HCT116 (cell line): ENCODE results near the gene LZTR1. TPM values are rescaled to one million over a fixed set of nuclear protein-coding genes. Genes with fewer than 3 reads are reported as not detected.

Experiments
- ATAC-seq: fragments of 200-7000 bp; cut with Tn5 transposase; 2 replicates; pipeline ENCODE4 v1.9.1; 2020; ENCODE audit warnings: mild to moderate bottlenecking, moderate library complexity
- BruUV-seq: library from RNA; stranded (reverse); fragments of 400-500 nt; replicated peaks from 2 replicates; lab custom pipeline; 2021; lab: Mats Ljungman, UMichigan
- CTCF ChIA-PET: fragments of 300-600 bp; sonication (Branson Sonifier 250); formaldehyde crosslinking; loops from one replicate; lab custom pipeline; 2021; ENCODE audit warnings: antibody characterized with exemption; lab: Charles Lee
- POLR2A ChIA-PET: fragments of 300-600, 350-600 bp; sonication (Branson Sonifier 250); formaldehyde crosslinking; loops from one replicate; lab custom pipeline; 2021; ENCODE audit warnings: antibody characterized with exemption; lab: Charles Lee
- RAD21 ChIA-PET, 2 experiments: fragments of 300-600 bp; sonication (Branson Sonifier 250); formaldehyde crosslinking; loops; one replicate each; lab custom pipeline; 2023; ENCODE audit warnings: low total read pairs in 2 of 2; ENCODE audit not compliant: uncharacterized antibody in 2 of 2, unreplicated experiment in 2 of 2, low non-redundant PET in 1 of 2; lab: Charles Lee
- DNase-seq: peaks from one replicate; pipeline ENCODE4 v3.0.0-alpha.2; 2010; ENCODE audit warnings: low read depth, low spot score
- H2AFZ ChIP-seq: fragments of 200-600 bp; shearing (Covaris generic), sonication (generic); 2 replicates; pipeline ENCODE4 v1.6.1; 2017; ENCODE audit warnings: low read depth, mixed run types, mixed read lengths, antibody characterized with exemption, low read length; ENCODE audit not compliant: poor library complexity, severe bottlenecking
- H3K27ac ChIP-seq: 2 replicates; pipeline ENCODE4 v1.5.1; 2012; ENCODE audit warnings: low read depth, low read length
- H3K27me3 ChIP-seq: fragments of 200-600 bp; sonication (generic); 2 replicates; pipeline ENCODE4 v1.6.1; 2016; ENCODE audit warnings: mixed run types, low read length, mixed read lengths; ENCODE audit not compliant: insufficient read depth
- H3K36me3 ChIP-seq, 2 experiments: fragments of 200-500 bp in 1 of 2; fragments of 200-600 bp in 1 of 2; sonication (Bioruptor generic) in 1 of 2; sonication (generic) in 1 of 2; 2 replicates each; pipeline versions ENCODE4 v1.5.1 to v1.6.1; 2014 to 2016; ENCODE audit warnings: low read length in 2 of 2, inconsistent platforms in 1 of 2, mixed read lengths in 1 of 2, mixed run types in 1 of 2; ENCODE audit not compliant: insufficient read depth in 2 of 2, control insufficient read depth in 1 of 2
- H3K4me1 ChIP-seq, 2 experiments: fragments of 200-600 bp in 1 of 2; sonication (generic) in 1 of 2; 2 replicates each; pipeline versions ENCODE4 v1.5.1 to v1.6.1; 2012 to 2017; ENCODE audit warnings: low read length in 2 of 2, inconsistent platforms in 1 of 2, mild to moderate bottlenecking in 1 of 2, mixed read lengths in 1 of 2, mixed run types in 1 of 2, moderate library complexity in 1 of 2; ENCODE audit not compliant: insufficient read depth in 2 of 2, control insufficient read depth in 1 of 2
- H3K4me2 ChIP-seq: fragments of 200-600 bp; sonication (generic); 2 replicates; pipeline ENCODE4 v1.6.1; 2017; ENCODE audit warnings: mixed run types, low read length, mixed read lengths
- H3K4me3 ChIP-seq, 2 experiments: fragments of 200-600 bp in 1 of 2; sonication (generic) in 1 of 2; replicated peaks in 1 of 2; 2 replicates each; pipeline ENCODE4 v1.5.1; 2011 to 2016; ENCODE audit warnings: low read length in 2 of 2, control low read depth in 1 of 2, low read depth in 1 of 2, mild to moderate bottlenecking in 1 of 2, mixed read lengths in 1 of 2, mixed run types in 1 of 2
- H3K79me2 ChIP-seq: fragments of 200-600 bp; sonication (generic); 2 replicates; pipeline ENCODE4 v1.6.1; 2017; ENCODE audit warnings: mild to moderate bottlenecking, mixed run types, low read length, moderate library complexity, mixed read lengths; ENCODE audit not compliant: insufficient read depth
- H3K9ac ChIP-seq: fragments of 200-600 bp; sonication (generic); 2 replicates; pipeline ENCODE4 v1.6.1; 2016; ENCODE audit warnings: low read length, mixed read lengths
- H3K9me2 ChIP-seq: fragments of 200-600 bp; sonication (generic), shearing (Covaris generic); 2 replicates; pipeline ENCODE4 v1.6.1; 2017; ENCODE audit warnings: mixed run types, mild to moderate bottlenecking, moderate library complexity; ENCODE audit not compliant: insufficient read depth
- H3K9me3 ChIP-seq, 2 experiments: fragments of 200-500 bp in 1 of 2; fragments of 200-600 bp in 1 of 2; sonication (Bioruptor generic) in 1 of 2; sonication (generic) in 1 of 2; 2 replicates each; pipeline ENCODE4 v1.6.1; 2014 to 2017; ENCODE audit warnings: low read length in 2 of 2, mixed read lengths in 2 of 2, inconsistent platforms in 1 of 2, low read depth in 1 of 2, mild to moderate bottlenecking in 1 of 2, mixed run types in 1 of 2, moderate library complexity in 1 of 2; ENCODE audit not compliant: control insufficient read depth in 1 of 2, insufficient read depth in 1 of 2
- H4K20me1 ChIP-seq: fragments of 200-600 bp; sonication (generic), shearing (Covaris generic); 2 replicates; pipeline ENCODE4 v1.6.1; 2017; ENCODE audit warnings: mixed run types, mild to moderate bottlenecking, moderate library complexity; ENCODE audit not compliant: insufficient read depth
- CBX3 ChIP-seq: IDR thresholded peaks from 2 replicates; pipeline ENCODE4 v1.6.1; 2012; ENCODE audit warnings: low read depth
- EGR1 ChIP-seq: IDR thresholded peaks from 2 replicates; pipeline ENCODE4 v1.6.1; 2012; ENCODE audit warnings: low read depth
- ELF1 ChIP-seq: IDR thresholded peaks from 2 replicates; pipeline ENCODE4 v1.6.1; 2012; ENCODE audit warnings: low read depth, borderline replicate concordance
- EZH2 ChIP-seq: fragments of 200-600 bp; sonication (generic); IDR thresholded peaks from 2 replicates; pipeline ENCODE4 v1.6.1; 2017; ENCODE audit warnings: antibody characterized with exemption, mixed run types
- EZH2phosphoT487 ChIP-seq: fragments of 200-600 bp; IDR thresholded peaks from 2 replicates; pipeline ENCODE4 v1.6.1; 2018; ENCODE audit warnings: antibody characterized with exemption, borderline replicate concordance
- FOSL1 ChIP-seq: IDR thresholded peaks from 2 replicates; pipeline ENCODE4 v1.6.1; 2012; ENCODE audit warnings: low read depth
- POLR2A ChIP-seq: IDR thresholded peaks from 2 replicates; pipeline ENCODE4 v1.7.0; 2011; ENCODE audit warnings: borderline replicate concordance; ENCODE audit not compliant: insufficient read depth, insufficient read length; ENCODE audit errors: extremely low read depth
- RAD21 ChIP-seq: IDR thresholded peaks from 2 replicates; pipeline ENCODE4 v1.6.1; 2012; ENCODE audit warnings: low read depth, mild to moderate bottlenecking
- REST ChIP-seq: IDR thresholded peaks from 2 replicates; pipeline ENCODE4 v1.6.1; 2012; ENCODE audit warnings: low read depth
- SIN3A ChIP-seq: IDR thresholded peaks from 2 replicates; pipeline ENCODE4 v1.6.1; 2012; ENCODE audit warnings: low read depth
- SP1 ChIP-seq: IDR thresholded peaks from 2 replicates; pipeline ENCODE4 v1.6.1; 2012; ENCODE audit warnings: low read depth
- TCF7L2 ChIP-seq: IDR thresholded peaks from 2 replicates; pipeline ENCODE4 v1.7.0; 2011; ENCODE audit warnings: borderline replicate concordance, inconsistent platforms; ENCODE audit not compliant: insufficient read depth, insufficient read length; ENCODE audit errors: extremely low read depth
- YY1 ChIP-seq: IDR thresholded peaks from 2 replicates; pipeline ENCODE4 v1.6.1; 2011; ENCODE audit warnings: low read length, low read depth, moderate library complexity, mild to moderate bottlenecking; ENCODE audit not compliant: insufficient replicate concordance; ENCODE audit errors: extremely low read depth
- ZFX ChIP-seq: fragments of 450-650 bp; IDR thresholded peaks from 2 replicates; pipeline ENCODE4 v1.6.1; 2017
- ZNF274 ChIP-seq: fragments of 200-500 bp; sonication (Bioruptor generic); IDR thresholded peaks from 2 replicates; pipeline ENCODE4 v1.6.1; 2014; ENCODE audit warnings: mild to moderate bottlenecking, low read depth, low read length, inconsistent platforms
- intact Hi-C: fragments of 100-400 bp; cut with micrococcal nuclease; formaldehyde crosslinking; loops from 2 replicates; pipeline ENCODE4 v1.10.0; 2022
- total RNA-seq: library from RNA; stranded (reverse); gene quantifications from one replicate; pipeline ENCODE4 v1.2.1, GENCODE V29; 2021; ENCODE audit not compliant: unreplicated experiment

LZTR1 gene
- total RNA-seq, 1 experiment from 2014 or later: 56.5 TPM

GRCh38 chr22:20974336-20974955 lies 7.7 kb upstream of the LZTR1 start:
- H3K36me3 ChIP-seq: no peaks in the 10 kb centered on the region
- H3K27me3 ChIP-seq: no peaks in the 10 kb centered on the region
- intact Hi-C loops: no loop called here
- ATAC-seq: no peak
- no peak overlapping the region for H3K9ac ChIP-seq
- DNase-seq: no peak
- no peak overlapping the region for H2AFZ ChIP-seq
- H3K4me2 ChIP-seq: no peak overlapping the region
- RAD21 ChIA-PET: no interaction called here
- H3K27ac ChIP-seq: no peak overlapping the region
- TF ChIP-seq ELF1: no peak
- no peak for TF ChIP-seq ZNF274
- TF ChIP-seq EZH2phosphoT487: no peak
- TF ChIP-seq SIN3A: no peak
- no peak for TF ChIP-seq FOSL1
- no peak for TF ChIP-seq TCF7L2
- TF ChIP-seq EZH2: no peak
- TF ChIP-seq POLR2A: no peak
- no peak for TF ChIP-seq RAD21
- no peak for TF ChIP-seq SP1
- TF ChIP-seq CBX3: no peak
- TF ChIP-seq YY1: no peak
- no peak for TF ChIP-seq REST
- TF ChIP-seq ZFX: no peak
- TF ChIP-seq EGR1: no peak
- TF ChIP-seq, all 23 proteins: peak for 0
- Histone ChIP-seq H4K20me1 (no peaks in the 10 kb centered on the region), H3K9me2 (no peaks in the 10 kb centered on the region), H3K79me2 (no peaks in the 10 kb centered on the region), H3K9me3 (peaks cover 4 to 10% of the 10 kb centered on the region in 2 experiments; a peak in 1 of 4 replicates), H3K4me1 (peaks cover 0 to 4% of the 10 kb centered on the region in 2 experiments; a peak in 1 of 4 replicates), H3K4me3 (no peak overlapping the region)
- BruUV-seq: no TSS peak
- ChIA-PET POLR2A (no interaction called here), CTCF (no interaction called here)
